HG02840 (cell line): Measurements from ENCODE around the gene MTSS2.

Source experiments
- ATAC-seq: cut with Tn5 transposase; IDR thresholded peaks from one replicate; pipeline ENCODE4 v1.9.1; 2021; ENCODE audit warnings: mild to moderate bottlenecking, moderate library complexity, moderate number of reproducible peaks; ENCODE audit not compliant: unreplicated experiment, low FRiP score

Gene MTSS2

GRCh38 chr16:70701596-70701995 lies 15.7 kb upstream of the MTSS2 start:
- no peak for ATAC-seq

- ATAC-seq: no peak
Measured at GRCh38 chr16:70701036-70701435, 15.2 kb upstream of the MTSS2 start.

DNA sequence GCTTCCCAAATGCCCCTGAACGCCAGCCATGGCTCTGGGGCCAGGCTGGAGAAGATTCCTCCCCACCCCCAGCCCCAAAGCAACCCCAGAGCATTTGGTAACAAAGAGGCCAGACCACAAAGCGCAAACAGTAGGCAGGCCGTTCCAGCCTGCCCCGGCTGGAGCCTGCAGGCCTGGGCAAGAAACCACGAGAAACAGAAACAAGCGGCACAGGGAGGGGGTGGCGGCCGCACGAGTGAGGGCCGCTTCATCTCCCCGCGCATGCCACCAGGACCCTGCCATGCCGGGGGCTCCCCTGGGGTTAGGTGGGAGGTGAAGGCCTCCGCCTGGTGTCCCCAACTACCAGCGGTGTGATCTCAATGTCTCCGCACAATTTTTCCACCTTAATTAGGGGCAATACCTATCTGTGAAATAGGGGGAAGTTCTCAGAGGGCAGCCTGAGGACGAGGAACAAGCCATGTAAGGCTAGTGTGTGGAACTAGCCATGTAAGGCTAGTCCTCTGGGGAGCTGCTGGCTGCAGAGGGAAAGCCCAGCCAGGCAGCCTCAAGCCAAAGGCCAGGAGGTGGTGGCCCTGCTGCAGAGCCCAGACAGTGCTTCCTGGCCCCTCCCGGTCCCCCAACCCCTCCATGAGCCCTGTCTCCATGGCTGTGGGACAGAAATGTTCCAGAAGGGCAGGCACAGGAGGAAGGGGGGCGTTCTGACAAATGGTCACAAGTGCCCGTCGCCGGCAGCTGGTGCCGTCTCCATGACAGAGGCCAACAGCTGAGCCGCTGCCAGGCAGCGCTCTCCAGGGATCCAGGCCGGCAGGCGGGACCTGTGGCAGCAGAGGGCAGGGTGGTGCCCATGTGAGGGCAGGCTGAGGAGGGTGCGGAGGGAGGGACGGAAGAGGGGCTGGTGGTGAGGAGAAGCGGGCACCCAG lies 14.5 kb upstream of the MTSS2 start:
- ATAC-seq: no peak

DNA sequence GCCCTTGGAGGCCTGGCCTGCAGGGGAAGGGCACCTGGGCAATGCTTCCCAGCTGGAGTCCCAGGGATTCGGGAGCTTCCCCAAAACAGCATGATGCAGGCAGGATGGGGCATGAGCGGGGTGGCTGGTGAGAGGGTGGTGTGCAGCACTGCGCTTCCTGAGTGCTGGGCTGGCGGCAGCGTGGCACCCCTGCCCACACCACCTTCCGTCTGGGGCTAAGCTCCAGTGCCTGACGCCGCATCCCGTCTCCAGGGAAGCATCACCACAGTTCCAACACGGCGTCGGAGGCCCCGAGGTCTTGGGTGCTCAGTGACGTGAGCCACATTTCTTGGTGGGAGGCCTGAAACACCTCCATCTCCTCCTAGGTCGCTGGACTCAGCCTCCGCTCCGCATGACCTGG lies 13.8 kb upstream of the MTSS2 start:
- ATAC-seq: no peak

DNA sequence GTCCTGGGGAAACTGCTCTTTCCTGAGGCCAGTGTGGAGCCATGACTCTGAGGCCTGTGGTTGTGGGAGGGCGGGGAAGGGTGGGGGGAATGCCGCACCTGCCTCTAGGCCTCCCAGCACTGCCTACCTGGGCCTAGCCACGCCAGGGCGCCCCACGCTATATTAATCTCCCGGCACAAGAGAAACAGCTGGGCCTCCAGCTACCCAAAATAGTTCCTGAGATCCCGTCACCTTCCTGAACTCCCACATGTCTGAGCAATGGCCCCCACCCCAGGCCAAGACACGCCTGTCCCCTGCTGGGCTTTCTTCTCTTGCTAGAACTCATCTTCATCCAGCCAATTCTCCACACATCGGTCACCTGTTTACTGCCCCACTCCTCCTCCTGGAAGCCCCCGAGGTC lies 13.0 kb upstream of the MTSS2 start:
- ATAC-seq: no peak

- ATAC-seq: no peak
Measured at GRCh38 chr16:70697594-70698170, 11.8 kb upstream of the MTSS2 start.

- ATAC-seq: no peak
Measured at GRCh38 chr16:70696952-70697593, 11.2 kb upstream of the MTSS2 start.

DNA sequence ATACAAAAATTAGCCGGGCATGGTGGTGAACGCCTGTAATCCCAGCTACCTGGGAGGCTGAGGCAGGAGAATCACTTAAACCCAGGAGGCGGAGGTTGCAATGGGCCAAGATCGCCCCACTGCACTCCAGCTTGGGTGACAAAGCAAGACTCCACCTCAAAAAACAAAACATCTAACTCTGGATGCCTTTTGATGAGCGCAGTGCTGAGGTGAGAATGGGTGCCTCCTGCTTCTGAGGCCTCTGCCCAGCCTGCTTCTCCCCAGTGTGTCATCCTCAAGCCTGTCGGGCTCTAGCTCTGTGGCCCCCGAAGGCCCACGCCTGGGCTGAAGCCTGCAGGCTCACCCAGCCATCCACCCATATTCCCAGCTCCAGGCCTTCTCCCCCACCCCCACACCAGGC lies 10.5 kb upstream of the MTSS2 start:
- ATAC-seq: no peak

DNA sequence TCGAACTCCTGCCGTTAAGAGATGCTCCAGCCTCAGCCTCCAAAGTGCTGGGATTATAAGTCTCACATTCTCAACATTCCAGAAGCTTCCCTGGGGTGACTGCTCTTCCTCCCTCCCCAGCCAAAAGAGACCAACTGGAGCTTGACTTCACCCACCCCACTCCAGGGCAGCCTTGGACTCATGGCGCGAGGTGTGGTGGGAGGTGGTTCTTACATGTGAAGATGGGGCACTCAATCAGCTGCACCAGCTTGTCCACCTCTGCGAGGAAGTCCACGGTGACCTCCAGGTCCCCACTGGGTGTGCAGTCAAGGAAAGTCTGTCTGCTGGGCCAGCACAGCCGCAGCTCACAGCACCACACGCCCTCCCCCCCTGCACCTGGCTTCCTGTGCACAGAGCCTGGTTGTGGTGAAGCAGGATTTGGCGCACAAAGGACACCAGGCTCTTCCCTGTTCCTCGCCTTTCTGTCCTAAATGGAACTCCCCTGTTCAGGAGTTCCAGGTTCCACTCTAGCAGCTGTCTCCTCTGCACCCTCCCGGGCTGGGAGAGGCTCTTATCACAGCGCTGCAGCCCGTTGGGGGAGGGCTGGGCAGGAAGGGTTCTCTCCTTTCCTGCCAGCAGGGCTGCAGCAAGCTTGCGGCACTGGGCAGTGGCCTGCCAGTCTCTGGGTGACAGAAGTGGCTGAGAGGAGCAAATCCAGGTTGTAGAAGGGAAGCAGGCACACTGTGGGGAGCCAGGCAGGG lies 9.6 kb upstream of the MTSS2 start:
- no peak for ATAC-seq

- ATAC-seq: no peak
Measured at GRCh38 chr16:70694868-70695218, 9.0 kb upstream of the MTSS2 start.

- ATAC-seq: no peak
Measured at GRCh38 chr16:70694088-70694867, 8.4 kb upstream of the MTSS2 start.

- ATAC-seq: no peak
Measured at GRCh38 chr16:70692873-70693671, 7.2 kb upstream of the MTSS2 start.

DNA sequence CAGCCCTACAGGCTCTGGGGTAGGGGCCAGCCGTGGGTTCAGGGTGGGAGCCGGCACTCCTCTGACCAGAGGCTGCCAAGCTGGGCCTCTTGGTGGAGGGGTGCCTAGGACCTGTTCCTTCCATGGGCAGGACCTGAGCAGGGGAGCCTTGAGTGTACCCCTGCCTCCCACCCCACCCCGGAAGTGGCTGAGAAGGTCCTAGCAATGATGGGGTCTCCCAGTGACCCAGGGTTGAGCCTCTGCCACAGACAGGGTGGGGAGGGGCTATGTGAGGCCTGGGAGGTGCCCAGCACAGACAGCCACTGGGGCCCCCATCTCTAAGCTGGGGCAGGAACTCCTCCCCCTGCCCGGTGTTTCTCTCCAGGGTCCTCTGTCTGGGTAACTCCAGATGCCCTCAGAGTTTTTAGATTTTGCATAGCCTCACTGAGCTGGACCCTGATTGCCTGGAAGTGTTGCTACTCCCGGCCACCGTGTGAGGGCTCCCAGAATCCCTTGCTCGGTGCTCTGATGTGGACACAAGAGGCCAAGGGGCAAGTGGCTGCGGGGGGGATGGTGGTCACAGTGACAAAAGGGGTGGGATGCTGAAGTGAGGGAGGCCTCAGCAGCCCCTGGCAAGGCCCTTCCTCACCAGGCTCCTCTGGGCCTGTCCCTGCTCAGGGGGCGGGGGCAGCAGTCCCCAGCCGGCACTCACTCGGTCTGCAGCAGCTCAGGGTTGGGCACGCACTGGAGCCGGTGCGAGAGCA lies 6.4 kb upstream of the MTSS2 start:
- no peak for ATAC-seq

GRCh38 chr16:70691223-70692129 lies 5.6 kb upstream of the MTSS2 start:
- no peak for ATAC-seq

DNA sequence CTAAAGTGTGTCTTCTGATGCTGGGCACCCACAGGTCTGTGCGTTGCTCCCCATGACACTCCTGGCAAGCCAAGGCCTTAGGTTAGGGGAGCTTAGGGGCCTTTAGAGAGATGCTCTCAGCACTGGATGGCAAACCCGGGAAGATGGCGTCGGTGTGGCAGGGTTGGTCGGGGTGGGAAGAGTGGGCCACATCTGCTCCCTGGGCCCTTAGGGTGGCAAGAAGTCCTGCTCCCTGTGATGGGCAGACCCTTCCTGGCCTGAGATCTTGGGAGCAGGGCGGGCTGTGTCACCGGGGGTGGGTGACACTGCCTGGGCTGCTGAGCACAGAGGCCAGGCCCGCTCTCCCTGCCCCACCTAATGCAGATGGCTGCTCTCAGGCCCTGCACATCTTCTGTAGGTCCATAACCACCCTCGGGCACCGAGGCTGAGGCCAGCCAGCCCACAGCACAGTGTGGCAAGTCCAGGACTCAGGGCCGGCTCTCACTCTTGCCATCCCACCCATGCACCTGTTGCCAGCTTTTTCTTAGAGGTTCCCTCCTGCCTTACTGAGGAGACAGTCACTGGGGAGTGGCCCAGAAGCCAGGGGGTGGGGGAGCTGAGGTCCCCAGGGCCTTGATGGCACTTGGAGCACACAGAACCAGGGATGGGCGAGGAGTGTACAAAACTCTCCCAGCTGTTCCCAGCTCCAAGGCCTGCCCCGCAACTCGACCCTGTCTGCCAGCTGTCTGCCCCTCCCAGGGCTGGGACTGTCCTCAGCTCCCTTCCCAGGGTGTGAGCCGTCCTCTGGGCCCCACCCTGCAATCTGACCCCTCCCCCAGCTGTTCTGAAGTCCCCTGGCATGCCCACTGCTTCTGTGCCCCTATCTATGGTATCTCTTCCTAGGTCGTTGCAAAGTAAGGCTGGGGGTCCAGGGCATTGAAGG lies 4.4 kb upstream of the MTSS2 start:
- ATAC-seq: no peak

- ATAC-seq: no peak
Measured at GRCh38 chr16:70689035-70689969, 3.4 kb upstream of the MTSS2 start.
